RPMI7951 (cell line): ENCODE measurements around the gene KIF26B. TPM values are rescaled to one million over a fixed set of nuclear protein-coding genes. Genes with fewer than 3 reads are reported as not detected.

Experiments used
- DNase-seq: peaks from one replicate; pipeline ENCODE4 v3.0.0-alpha.2; 2012; ENCODE audit warnings: low read depth
- total RNA-seq: library from RNA; depleted of rRNA; stranded (reverse); fragments of >200 nt; shearing (Covaris generic); gene quantifications from 2 replicates; pipeline ENCODE4 v1.2.3, GENCODE V29; 2014

Gene KIF26B
- total RNA-seq, 1 experiment from 2014 or later = 2.3 TPM

- DNase-seq = no peak
These were observed 86.8 kb downstream of the KIF26B start for GRCh38 chr1:245241526-245242130.

- DNase-seq = no peak
These were observed 88.2 kb downstream of the KIF26B start for GRCh38 chr1:245242989-245243388.

GRCh38 chr1:245245021-245245667, 90.4 kb downstream of the KIF26B start:
- no peak for DNase-seq

- DNase-seq = no peak
These were observed 91.6 kb downstream of the KIF26B start for GRCh38 chr1:245246433-245246832.

GRCh38 chr1:245247356-245247755, 92.6 kb downstream of the KIF26B start:
- no peak for DNase-seq

GRCh38 chr1:245247801-245248200, 93.0 kb downstream of the KIF26B start:
- no peak for DNase-seq

- DNase-seq = no peak
These were observed 93.5 kb downstream of the KIF26B start for GRCh38 chr1:245248231-245248731.

- no peak for DNase-seq
These were observed 101.0 kb downstream of the KIF26B start for GRCh38 chr1:245255783-245256182.

GRCh38 chr1:245256528-245256927, 101.7 kb downstream of the KIF26B start:
- DNase-seq = no peak

- no peak for DNase-seq
These were observed 103.6 kb downstream of the KIF26B start for GRCh38 chr1:245258271-245258920.

- DNase-seq = no peak
These were observed 105.5 kb downstream of the KIF26B start for GRCh38 chr1:245260110-245260882.

- no peak for DNase-seq
These were observed 106.1 kb downstream of the KIF26B start for GRCh38 chr1:245260883-245261282.

- no peak for DNase-seq
These were observed 107.0 kb downstream of the KIF26B start for GRCh38 chr1:245261786-245262185.

- DNase-seq = no peak
These were observed 108.8 kb downstream of the KIF26B start for GRCh38 chr1:245263529-245264095.

- peak; percentile 15 for DNase-seq
These were observed 109.4 kb downstream of the KIF26B start for GRCh38 chr1:245264226-245264625.

GRCh38 chr1:245266105-245266504, 111.3 kb downstream of the KIF26B start:
- DNase-seq = no peak

- DNase-seq = no peak
These were observed 115.3 kb downstream of the KIF26B start for GRCh38 chr1:245270063-245270462.

- DNase-seq = no peak
These were observed 116.2 kb downstream of the KIF26B start for GRCh38 chr1:245270972-245271371.

- DNase-seq = no peak
These were observed 117.9 kb downstream of the KIF26B start for GRCh38 chr1:245272676-245273075.

- no peak for DNase-seq
These were observed 121.7 kb downstream of the KIF26B start for GRCh38 chr1:245276445-245276844.

GRCh38 chr1:245277276-245277675, 122.5 kb downstream of the KIF26B start:
- no peak for DNase-seq

GRCh38 chr1:245278846-245279245, 124.1 kb downstream of the KIF26B start:
- no peak for DNase-seq
